Natural killer cell (primary cell): ENCODE data around the gene ZNF331. TPM values are rescaled to one million over a fixed set of nuclear protein-coding genes. Genes with fewer than 3 reads are reported as not detected.

Source experiments
- ATAC-seq, 3 donors: fragments of 150-1000 bp in 2 of 3; fragments of 200-7000 bp in 1 of 3; cut with Tn5 transposase; 1 replicate in 1 of 3; 2 replicates in 2 of 3; pipeline ENCODE4 v1.10.0; 2021; ENCODE audit warnings: mild to moderate bottlenecking in 2 of 3, moderate library complexity in 2 of 3
- DNase-seq, 2 donors: peaks; one replicate each; pipeline versions ENCODE4 v3.0.0 to v3.0.0-alpha.2; 2013 to 2021; ENCODE audit warnings: mixed read lengths in 1 of 2
- H3K27ac ChIP-seq: one replicate; pipeline ENCODE4 v1.5.1; 2013; ENCODE audit warnings: mild to moderate bottlenecking, low read length
- H3K27me3 ChIP-seq: one replicate; pipeline ENCODE4 v1.6.1; 2013; ENCODE audit warnings: low read length; ENCODE audit not compliant: control insufficient read depth, insufficient read depth
- H3K36me3 ChIP-seq: one replicate; pipeline ENCODE4 v1.6.1; 2013; ENCODE audit warnings: low read length; ENCODE audit not compliant: control insufficient read depth, insufficient read depth
- H3K4me1 ChIP-seq: one replicate; pipeline ENCODE4 v1.6.1; 2013; ENCODE audit warnings: low read length; ENCODE audit not compliant: control insufficient read depth, insufficient read depth
- H3K4me3 ChIP-seq: one replicate; pipeline ENCODE4 v1.5.1; 2013; ENCODE audit warnings: low read length
- H3K9me3 ChIP-seq: one replicate; pipeline ENCODE4 v1.6.1; 2013; ENCODE audit warnings: low read length; ENCODE audit not compliant: control insufficient read depth, insufficient read depth
- H3K27ac Mint-ChIP-seq, 2 donors: one replicate each; pipeline ENCODE4 v1.8.0; 2022; ENCODE audit warnings: mild to moderate bottlenecking in 2 of 2, mixed read lengths in 2 of 2, moderate library complexity in 1 of 2
- H3K27me3 Mint-ChIP-seq, 2 donors: one replicate each; pipeline ENCODE4 v1.8.0; 2022; ENCODE audit warnings: low read depth in 2 of 2, mixed read lengths in 2 of 2
- H3K36me3 Mint-ChIP-seq: one replicate; pipeline ENCODE4 v1.8.0; 2022; ENCODE audit warnings: mixed read lengths
- H3K4me1 Mint-ChIP-seq, 2 donors: one replicate each; pipeline ENCODE4 v1.8.0; 2022; ENCODE audit warnings: mixed read lengths in 2 of 2
- H3K4me3 Mint-ChIP-seq: one replicate; pipeline ENCODE4 v1.8.0; 2022; ENCODE audit warnings: mild to moderate bottlenecking, moderate library complexity, mixed read lengths
- H3K9me3 Mint-ChIP-seq, 2 donors: one replicate each; pipeline ENCODE4 v1.8.0; 2022; ENCODE audit warnings: mixed read lengths in 2 of 2
- WGBS: methylation state at CpG from one replicate; pipeline ENCODE4 v1.1.7; 2013; ENCODE audit warnings: missing lambda C conversion rate; ENCODE audit not compliant: insufficient coverage; 5-methylcytosine and 5-hydroxymethylcytosine counted together
- intact Hi-C: fragments of 100-400 bp; cut with micrococcal nuclease; formaldehyde crosslinking; loops from one replicate; pipeline ENCODE4 v1.14.2; 2022
- total RNA-seq, 4 donors: library from RNA; stranded (reverse); fragments of 120-200 nt in 1 of 4; gene quantifications; one replicate each; pipeline versions ENCODE4 v1.2.3 to v1.2.4, GENCODE V29; 2013 to 2022
- TF ChIP-seq, protein P1 (sequence below): fragments of 200-600 bp; IDR thresholded peaks from one replicate; pipeline ENCODE4 v1.8.0; 2022; ENCODE audit warnings: antibody characterized with exemption

The ZNF331 gene
- total RNA-seq, 3 donors from 2014 or later (not counting 1 experiment from before 2014, with no cell fraction given): 153 to 245 (median 204) TPM

DNA sequence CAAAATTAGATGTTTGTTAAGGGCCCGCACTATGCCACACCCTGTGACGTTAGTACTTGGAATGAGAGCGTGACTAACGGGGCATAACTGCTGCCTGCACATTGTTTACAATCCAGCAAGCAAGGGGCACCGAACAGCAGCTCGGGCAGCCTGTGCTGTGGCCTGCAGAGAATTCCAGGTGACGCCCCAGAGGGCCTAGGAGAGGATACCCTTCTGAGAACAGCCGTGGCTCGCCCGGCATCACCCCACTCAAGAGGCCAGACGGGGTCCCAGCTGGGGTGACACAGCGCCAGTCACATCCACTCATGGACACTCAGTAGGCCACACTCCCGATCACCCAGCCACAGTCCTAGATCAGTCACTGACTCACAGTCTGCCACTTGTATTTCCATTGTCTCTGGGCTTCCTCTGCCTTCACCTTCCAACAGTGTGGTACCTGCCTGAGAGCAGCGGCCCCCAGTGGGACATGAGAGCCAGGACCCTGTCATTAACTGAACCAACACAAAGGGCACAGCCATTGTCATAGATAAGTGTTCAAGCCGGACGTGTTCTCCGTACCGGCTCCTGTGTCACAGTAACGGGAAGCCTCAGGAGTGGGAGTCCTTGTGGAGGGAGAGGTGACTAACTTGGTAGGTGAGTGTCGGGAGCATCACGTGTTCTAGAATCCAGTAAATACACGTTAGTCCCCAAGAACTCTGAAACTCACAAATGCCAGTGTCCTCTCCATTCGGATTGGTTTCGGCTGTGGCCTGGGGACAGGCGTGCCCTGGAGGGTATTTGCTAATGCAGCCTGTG lies 7.5 kb downstream of the ZNF331 start:
- Histone ChIP-seq H3K4me1 (no peaks in the 10 kb centered on the region), H3K36me3 (peaks cover 3% of the 10 kb centered on the region), H3K9me3 (no peaks in the 10 kb centered on the region), H3K4me3 (no peak overlapping the region), H3K27ac (no peak overlapping the region), H3K27me3 (no peaks in the 10 kb centered on the region)
- Mint-ChIP-seq H3K27ac (peak overlapping the region in 1 of 2 donors; percentile 25), H3K4me3 (no peak overlapping the region), H3K36me3 (no peaks in the 10 kb centered on the region), H3K27me3 (no peaks in the 10 kb centered on the region), H3K4me1 (no peaks in the 10 kb centered on the region), H3K9me3 (no peaks in the 10 kb centered on the region)
- DNase-seq (no peak), ATAC-seq (peak; percentile 31 to 37 (median 33))
- WGBS: 97% methylated on average over 25 of the region's 25 CpGs
- TF ChIP-seq, protein P1, sequence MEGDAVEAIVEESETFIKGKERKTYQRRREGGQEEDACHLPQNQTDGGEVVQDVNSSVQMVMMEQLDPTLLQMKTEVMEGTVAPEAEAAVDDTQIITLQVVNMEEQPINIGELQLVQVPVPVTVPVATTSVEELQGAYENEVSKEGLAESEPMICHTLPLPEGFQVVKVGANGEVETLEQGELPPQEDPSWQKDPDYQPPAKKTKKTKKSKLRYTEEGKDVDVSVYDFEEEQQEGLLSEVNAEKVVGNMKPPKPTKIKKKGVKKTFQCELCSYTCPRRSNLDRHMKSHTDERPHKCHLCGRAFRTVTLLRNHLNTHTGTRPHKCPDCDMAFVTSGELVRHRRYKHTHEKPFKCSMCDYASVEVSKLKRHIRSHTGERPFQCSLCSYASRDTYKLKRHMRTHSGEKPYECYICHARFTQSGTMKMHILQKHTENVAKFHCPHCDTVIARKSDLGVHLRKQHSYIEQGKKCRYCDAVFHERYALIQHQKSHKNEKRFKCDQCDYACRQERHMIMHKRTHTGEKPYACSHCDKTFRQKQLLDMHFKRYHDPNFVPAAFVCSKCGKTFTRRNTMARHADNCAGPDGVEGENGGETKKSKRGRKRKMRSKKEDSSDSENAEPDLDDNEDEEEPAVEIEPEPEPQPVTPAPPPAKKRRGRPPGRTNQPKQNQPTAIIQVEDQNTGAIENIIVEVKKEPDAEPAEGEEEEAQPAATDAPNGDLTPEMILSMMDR: no peak
- intact Hi-C loops: no loop called here

GRCh38 chr19:53546758-53547513 lies 9.0 kb downstream of the ZNF331 start:
- DNase-seq (no peak), ATAC-seq (no peak)
- Mint-ChIP-seq H3K4me3 (no peak overlapping the region), H3K36me3 (no peaks in the 10 kb centered on the region), H3K27ac (no peak overlapping the region), H3K4me1 (no peaks in the 10 kb centered on the region), H3K9me3 (no peaks in the 10 kb centered on the region), H3K27me3 (no peaks in the 10 kb centered on the region)
- 94% methylated on average over 7 of the region's 7 CpGs for WGBS
- Histone ChIP-seq H3K27ac (no peak overlapping the region), H3K9me3 (no peaks in the 10 kb centered on the region), H3K36me3 (no peaks in the 10 kb centered on the region), H3K4me1 (no peaks in the 10 kb centered on the region), H3K4me3 (no peak overlapping the region), H3K27me3 (no peaks in the 10 kb centered on the region)
- TF ChIP-seq, protein P1: no peak
- intact Hi-C loops: no loop called here

GRCh38 chr19:53549340-53549739 lies 11.4 kb downstream of the ZNF331 start:
- ATAC-seq: no peak
- H3K4me1 ChIP-seq: peaks cover 7% of the 10 kb centered on the region
- WGBS: 96% methylated on average over 2 of the region's 3 CpGs
- Mint-ChIP-seq H3K36me3 (no peaks in the 10 kb centered on the region), H3K27ac (no peak overlapping the region), H3K9me3 (no peaks in the 10 kb centered on the region), H3K4me1 (peaks cover 1 to 6% of the 10 kb centered on the region in 2 donors), H3K4me3 (no peak overlapping the region), H3K27me3 (no peaks in the 10 kb centered on the region)
- intact Hi-C loops: no loop called here
- H3K36me3 ChIP-seq: no peaks in the 10 kb centered on the region
- H3K4me3 ChIP-seq: no peak overlapping the region
- H3K9me3 ChIP-seq: no peaks in the 10 kb centered on the region
- DNase-seq: no peak
- TF ChIP-seq, protein P1: no peak
- no peaks in the 10 kb centered on the region for H3K27me3 ChIP-seq
- H3K27ac ChIP-seq: no peak overlapping the region
